ENCODE measurements around the gene SMPD4. TPM values are rescaled to one million over a fixed set of nuclear protein-coding genes. Genes with fewer than 3 reads are reported as not detected.

Gene SMPD4
- total and polyA plus RNA-seq, 2 of the 8 experiments (the other 6 are each of a cell fraction or from before 2014, with no cell fraction given) = 102 to 106 TPM

DNA sequence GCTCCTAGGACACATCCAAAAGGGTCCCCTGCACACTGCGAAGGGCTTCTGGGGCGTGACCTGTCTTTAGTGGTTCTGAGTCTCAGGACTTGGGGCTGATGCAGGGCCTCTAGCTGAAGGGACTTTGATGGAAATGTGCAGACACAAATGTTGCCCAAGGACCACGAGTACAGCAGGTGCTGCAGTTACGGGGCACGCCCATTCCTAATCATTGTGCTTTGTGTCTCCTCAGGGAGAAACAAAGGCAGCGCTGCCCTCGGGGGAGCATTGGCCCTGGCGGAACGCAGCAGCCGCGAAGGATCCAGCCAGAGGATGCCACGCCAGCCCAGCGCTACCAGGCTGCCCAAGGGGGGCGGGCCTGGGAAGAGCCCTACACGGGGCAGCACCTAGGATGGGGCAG, 8.8 kb upstream of the SMPD4 start:
- DNase-seq (ENCODE audit: low read depth in 1 of 2, low spot score in 2 of 2) = no peak
- Histone ChIP-seq H3K23me2 (ENCODE audit: low read depth, low read length) (no peaks in the 10 kb centered on the region), H3K27ac (ENCODE audit: low read depth, low read length) (no peak overlapping the region), H3K4me3 (ENCODE audit: extremely low read depth in 1 of 4, insufficient read depth in 2 of 4, low read depth in 3 of 4, low read length in 4 of 4) (no peak overlapping the region), H4K8ac (ENCODE audit: extremely low read depth, insufficient read depth, low read length) (no peak overlapping the region), H2BK20ac (ENCODE audit: low read length) (no peak overlapping the region), H3K9ac (replicated peaks in 1 of 4; ENCODE audit: extremely low read depth in 1 of 4, low read depth in 3 of 4, low read length in 3 of 4) (no peak overlapping the region), H3K4me1 (replicated peaks in 1 of 4; ENCODE audit: control insufficient read depth in 3 of 4, insufficient read depth in 4 of 4, low read length in 3 of 4) (no peaks in the 10 kb centered on the region), H3K18ac (ENCODE audit: extremely low read depth, low read length) (no peak overlapping the region), H3K14ac (ENCODE audit: insufficient read length) (no peak overlapping the region), H3K9me3 (ENCODE audit: insufficient read depth in 2 of 2, low read depth in 1 of 2, low read length in 1 of 2) (no peaks in the 10 kb centered on the region), H3K79me2 (ENCODE audit: control insufficient read depth in 1 of 2, insufficient read depth in 2 of 2, low read length in 2 of 2) (no peaks in the 10 kb centered on the region), H3K79me1 (ENCODE audit: low read depth, low read length) (no peaks in the 10 kb centered on the region), H4K5ac (ENCODE audit: insufficient read length, low read depth, low read length) (no peak overlapping the region), H2BK12ac (ENCODE audit: low read depth, low read length) (no peak overlapping the region), H2BK15ac (ENCODE audit: low read length) (no peak overlapping the region), H4K91ac (replicated peaks; ENCODE audit: insufficient read length, low read length) (no peak overlapping the region), H2AFZ (ENCODE audit: low read length) (no peak overlapping the region), H3K56ac (replicated peaks; ENCODE audit: insufficient read length, low read depth, low read length) (no peak overlapping the region), H4K20me1 (replicated peaks in 1 of 2; ENCODE audit: control insufficient read depth in 1 of 2, insufficient read depth in 2 of 2, low read length in 2 of 2) (no peaks in the 10 kb centered on the region), H3K27me3 (replicated peaks in 1 of 4; ENCODE audit: control insufficient read depth in 3 of 4, extremely low read depth in 1 of 4, insufficient read depth in 3 of 4, low read length in 3 of 4) (no peaks in the 10 kb centered on the region), H2BK120ac (replicated peaks; ENCODE audit: low read depth, low read length) (no peak overlapping the region), H3K36me3 (ENCODE audit: control insufficient read depth in 2 of 4, insufficient read depth in 4 of 4, low read length in 3 of 4) (no peaks in the 10 kb centered on the region), H3K4ac (replicated peaks; ENCODE audit: insufficient read length, low read depth, low read length) (no peak overlapping the region), H2BK5ac (ENCODE audit: low read depth, low read length) (no peak overlapping the region), H2AK5ac (ENCODE audit: low read depth, low read length) (no peak overlapping the region), H3K23ac (ENCODE audit: insufficient read length) (no peak overlapping the region), H3K4me2 (ENCODE audit: insufficient read depth in 1 of 2, low read depth in 2 of 2, low read length in 2 of 2) (no peak overlapping the region)
- ChIA-PET POLR2A (ENCODE audit: partially characterized antibody) (interaction anchor here (1.8 kb wide), 1 partner anchor 1297 kb away, joined by 3 read pairs; no protein-coding TSS in a partner anchor), CTCF (ENCODE audit: partially characterized antibody) (no interaction called here)
- 82% methylated on average over 14 of the region's 15 CpGs; no CpG with 5 or more reads in 1 of the 2 experiments for WGBS, 2 experiments (ENCODE audit: extremely low coverage in 1 of 2, insufficient coverage in 1 of 2, insufficient read length in 1 of 2, insufficient replicate concordance in 2 of 2, low coverage in 1 of 2, low lambda C conversion rate in 2 of 2, missing lambda C conversion rate in 1 of 2)
- FAIRE-seq = no peak
- TF ChIP-seq TAF1 (IDR thresholded peaks at IDR 0.05; ENCODE audit: low read depth, low read length) (no peak), NRF1 (IDR thresholded peaks at IDR 0.05; ENCODE audit: low read depth, low read length) (no peak), RFX5 (IDR thresholded peaks at IDR 0.05; ENCODE audit: borderline replicate concordance, low read depth, low read length) (no peak), GTF2F1 (IDR thresholded peaks at IDR 0.05; ENCODE audit: borderline replicate concordance, low read depth, low read length) (no peak), CHD2 (IDR thresholded peaks at IDR 0.05; ENCODE audit: low read length) (no peak), KDM4A (IDR thresholded peaks at IDR 0.05; ENCODE audit: low read depth, low read length, severe bottlenecking) (no peak), CTBP2 (IDR thresholded peaks at IDR 0.05; ENCODE audit: borderline replicate concordance, insufficient read depth, insufficient read length, low read length) (no peak), RXRA (IDR thresholded peaks at IDR 0.05; ENCODE audit: insufficient read depth, low read depth, low read length) (no peak), CHD1 (IDR thresholded peaks at IDR 0.05; ENCODE audit: low read depth, low read length) (no peak), EP300 (IDR thresholded peaks at IDR 0.05; ENCODE audit: borderline replicate concordance in 1 of 2, low read depth in 2 of 2, low read length in 2 of 2) (no peak), EZH2 (IDR thresholded peaks at IDR 0.05; ENCODE audit: low read depth, low read length, severe bottlenecking) (no peak)
- TF ChIP-seq, protein P1, sequence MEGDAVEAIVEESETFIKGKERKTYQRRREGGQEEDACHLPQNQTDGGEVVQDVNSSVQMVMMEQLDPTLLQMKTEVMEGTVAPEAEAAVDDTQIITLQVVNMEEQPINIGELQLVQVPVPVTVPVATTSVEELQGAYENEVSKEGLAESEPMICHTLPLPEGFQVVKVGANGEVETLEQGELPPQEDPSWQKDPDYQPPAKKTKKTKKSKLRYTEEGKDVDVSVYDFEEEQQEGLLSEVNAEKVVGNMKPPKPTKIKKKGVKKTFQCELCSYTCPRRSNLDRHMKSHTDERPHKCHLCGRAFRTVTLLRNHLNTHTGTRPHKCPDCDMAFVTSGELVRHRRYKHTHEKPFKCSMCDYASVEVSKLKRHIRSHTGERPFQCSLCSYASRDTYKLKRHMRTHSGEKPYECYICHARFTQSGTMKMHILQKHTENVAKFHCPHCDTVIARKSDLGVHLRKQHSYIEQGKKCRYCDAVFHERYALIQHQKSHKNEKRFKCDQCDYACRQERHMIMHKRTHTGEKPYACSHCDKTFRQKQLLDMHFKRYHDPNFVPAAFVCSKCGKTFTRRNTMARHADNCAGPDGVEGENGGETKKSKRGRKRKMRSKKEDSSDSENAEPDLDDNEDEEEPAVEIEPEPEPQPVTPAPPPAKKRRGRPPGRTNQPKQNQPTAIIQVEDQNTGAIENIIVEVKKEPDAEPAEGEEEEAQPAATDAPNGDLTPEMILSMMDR (IDR thresholded peaks at IDR 0.05; ENCODE audit: control extremely low read depth in 1 of 3, insufficient read depth in 1 of 3, low read depth in 1 of 3, low read length in 3 of 3) = no peak
